ENCODE data around the gene GPER1.
"Not testable (repeated sequence)": the region's sequence is repeated elsewhere in the genome, so short reads cannot be mapped to it uniquely, and the experiment has no call there.

GPER1 gene

GRCh38 chr7:1087952-1088920 is at the start of gene GPER1:
Gene GPER1, plus strand, starts transcription at chr7:1088113. Its CDS starts 3,616 bp downstream, at chr7:1091729.
- no peak for DNase-seq

GRCh38 chr7:1040233-1040632 is 47.7 kb upstream of the GPER1 start:
- DNase-seq, result not testable (repeated sequence)

- no peak for DNase-seq
Observed at GRCh38 chr7:1040790-1041189, 47.1 kb upstream of the GPER1 start.

- DNase-seq, result no peak
Observed at GRCh38 chr7:1041551-1042491, 46.1 kb upstream of the GPER1 start.

- no peak for DNase-seq
Observed at GRCh38 chr7:1042492-1042833, 45.5 kb upstream of the GPER1 start.

- DNase-seq, result no peak
Observed at GRCh38 chr7:1043552-1044188, 44.2 kb upstream of the GPER1 start.

- peak; percentile 81 for DNase-seq
Observed at GRCh38 chr7:1044189-1045068, 43.5 kb upstream of the GPER1 start, which contains the start of gene GPR146. Gene GPR146, plus strand, starts transcription at chr7:1044546. Its CDS starts 12,970 bp downstream, at chr7:1057516.

- no peak for DNase-seq
Observed at GRCh38 chr7:1045069-1046063, 42.5 kb upstream of the GPER1 start.

GRCh38 chr7:1046722-1047679 is 40.9 kb upstream of the GPER1 start:
- DNase-seq, result peak; percentile 35

GRCh38 chr7:1049006-1049741 is 38.7 kb upstream of the GPER1 start:
- no peak for DNase-seq

- DNase-seq, result no peak
Observed at GRCh38 chr7:1049801-1050200, 38.1 kb upstream of the GPER1 start.

GRCh38 chr7:1050254-1050906 is 37.5 kb upstream of the GPER1 start:
- no peak for DNase-seq

GRCh38 chr7:1050956-1051690 is 36.8 kb upstream of the GPER1 start:
- no peak for DNase-seq

GRCh38 chr7:1052031-1052818 is 35.7 kb upstream of the GPER1 start:
- no peak for DNase-seq

- DNase-seq, result no peak
Observed at GRCh38 chr7:1053002-1053411, 34.9 kb upstream of the GPER1 start.

- no peak for DNase-seq
Observed at GRCh38 chr7:1053816-1054370, 34.0 kb upstream of the GPER1 start.
